Adrenal gland (tissue), 12 donors: ENCODE results near the gene SH3BGRL3. TPM values are rescaled to one million over a fixed set of nuclear protein-coding genes. Genes with fewer than 3 reads are reported as not detected.
"Not testable (repeated sequence)": the region's sequence is repeated elsewhere in the genome, so short reads cannot be mapped to it uniquely, and the experiment has no call there.

Experiments
- DNase-seq, 7 donors: peaks; one replicate each; pipeline ENCODE4 v3.0.0-alpha.2; 2019 to 2020
- H3K27ac ChIP-seq, 5 donors: fragments of 200-600 bp; sonication (generic) in 4 of 5; 1 replicate in 3 of 5; 2 replicates in 2 of 5; pipeline versions ENCODE4 v1.5.1 to v1.8.0; 2016 to 2020; ENCODE audit warnings: mild to moderate bottlenecking in 1 of 5
- H3K27me3 ChIP-seq: fragments of 200-600 bp; 2 replicates; pipeline ENCODE4 v1.8.0; 2021
- H3K36me3 ChIP-seq, 2 donors: fragments of 200-600 bp; replicated peaks in 1 of 2; 1 replicate in 1 of 2; 2 replicates in 1 of 2; pipeline versions ENCODE4 v1.5.1 to v1.8.0; 2018 to 2022
- H3K4me1 ChIP-seq, 2 donors: fragments of 200-600 bp; replicated peaks in 1 of 2; 1 replicate in 1 of 2; 2 replicates in 1 of 2; pipeline versions ENCODE4 v1.5.1 to v1.8.0; 2018 to 2021
- H3K4me3 ChIP-seq, 4 donors: fragments of 200-600 bp; sonication (generic) in 3 of 4; one replicate each; pipeline ENCODE4 v1.5.1; 2016 to 2018
- H3K9me3 ChIP-seq, 3 donors: fragments of 200-600 bp; sonication (generic) in 1 of 3; replicated peaks in 1 of 3; 1 replicate in 2 of 3; 2 replicates in 1 of 3; pipeline versions ENCODE4 v1.5.1 to v1.8.0; 2016 to 2021
- CTCF ChIP-seq, 6 experiments: fragments of 450-650 bp in 4 of 6; fragments of 200-600 bp in 2 of 6; sonication (generic) in 1 of 6; IDR thresholded peaks; 1 replicate in 5 of 6; 2 replicates in 1 of 6; pipeline versions ENCODE4 v1.5.1 to v1.8.0; 2016 to 2021; ENCODE audit warnings: antibody characterized with exemption in 6 of 6, mild to moderate bottlenecking in 2 of 6, moderate library complexity in 1 of 6
- POLR2A ChIP-seq, 2 donors: fragments of 450-650 bp; IDR thresholded peaks; one replicate each; pipeline ENCODE4 v1.6.1; 2017; ENCODE audit warnings: antibody characterized with exemption in 2 of 2, mild to moderate bottlenecking in 2 of 2, moderate library complexity in 1 of 2
- WGBS, 4 donors: extraction: QIAGEN DNeasy Blood & Tissue Kit in 2 of 4; methylation state at CpG; one replicate each; pipeline versions ENCODE4 v1.1.5 to v1.1.7; 2013 to 2017; 5-methylcytosine and 5-hydroxymethylcytosine counted together
- intact Hi-C, 2 donors: fragments of 100-400 bp; cut with DNase I; formaldehyde crosslinking; loops; one replicate each; pipeline versions ENCODE4 v1.14.1 to v1.15.0; 2022 to 2023
- polyA plus RNA-seq, 3 donors: library from polyadenylated mRNA; stranded (reverse); fragments of 200-250 nt in 2 of 3; fragments of 350-450 nt in 1 of 3; fragmentation: Illumina TruSeq in 1 of 3; extraction: RNeasy Lipid Tissue Mini Kit (QIAGEN cat#74804) in 1 of 3; gene quantifications; one replicate each; pipeline ENCODE4 v1.2.3, GENCODE V29; 2013 to 2014
- total RNA-seq, 9 donors: library from RNA; depleted of rRNA in 4 of 9; stranded (reverse); fragments of >200 nt in 4 of 9; fragments of 120-200 nt in 1 of 9; fragmentation: NEBNext Ultra II Directional in 1 of 9; extraction: Animal tissue kit (Norgen Biotek cat#: 25700) in 1 of 9; gene quantifications; one replicate each; pipeline versions ENCODE4 v1.1.0 to v1.2.4, GENCODE V29; 2013 to 2023
- donor health status: healthy with polysubstance abuse.
- donor health status: Bipolar disorder and iron deficiency.
- donor health status: DM: yes; HTN: yes; CAD: no.
- donor health status: DM: no; HTN: no; CAD: no.
- donor health status: DM: no; HTN: no; CAD: no.
- donor health status: DM: yes; HTN: yes; CAD: no.

Gene SH3BGRL3
- total and polyA plus RNA-seq, 12 donors, result 21.0 to 350 (median 92.8) TPM

GRCh38 chr1:26302733-26303405 lies 23.0 kb downstream of the SH3BGRL3 start:
- no peak for TF ChIP-seq POLR2A (IDR thresholded peaks at IDR 0.05)
- H3K4me1 ChIP-seq, result peaks cover 4 to 9% of the 10 kb centered on the region in 2 donors
- DNase-seq, result no peak
- 66 to 80% (median 75%) methylated on average over 5 to 8 of the region's 8 CpGs for WGBS, 4 donors
- H3K4me3 ChIP-seq, result no peak overlapping the region
- intact Hi-C loops, result no loop called here
- no peaks in the 10 kb centered on the region for H3K9me3 ChIP-seq
- no peaks in the 10 kb centered on the region for H3K27me3 ChIP-seq
- H3K27ac ChIP-seq, result no peak overlapping the region
- H3K36me3 ChIP-seq, result no peaks in the 10 kb centered on the region

GRCh38 chr1:26305667-26306289 lies 25.9 kb downstream of the SH3BGRL3 start:
- H3K4me3 ChIP-seq, result peak overlapping the region; percentile 9 to 75 (median 46)
- no peaks in the 10 kb centered on the region for H3K36me3 ChIP-seq
- no peaks in the 10 kb centered on the region for H3K27me3 ChIP-seq
- H3K27ac ChIP-seq, result peak overlapping the region in 2 of 5 donors; percentile 50 to 63
- intact Hi-C loops, result no loop called here
- no peaks in the 10 kb centered on the region for H3K9me3 ChIP-seq
- no peak for DNase-seq
- H3K4me1 ChIP-seq, result peaks cover 4 to 9% of the 10 kb centered on the region in 2 donors
- TF ChIP-seq CTCF (IDR thresholded peaks at IDR 0.05) (no peak), POLR2A (IDR thresholded peaks at IDR 0.05) (no peak)
- WGBS, 4 donors, result 26 to 38% (median 30%) methylated on average over 8 of the region's 8 CpGs

- TF ChIP-seq POLR2A (IDR thresholded peaks at IDR 0.05), result no peak
- no peak for TF ChIP-seq CTCF (IDR thresholded peaks at IDR 0.05)
- H3K27me3 ChIP-seq, result no peaks in the 10 kb centered on the region
- 1 to 3% (median 2%) methylated on average over 20 to 51 of the region's 51 CpGs for WGBS, 4 donors
- peak; percentile 93 to 98 (median 96) for DNase-seq
- H3K36me3 ChIP-seq, result no peaks in the 10 kb centered on the region
- no peaks in the 10 kb centered on the region for H3K9me3 ChIP-seq
- peak within 1 kb of the TSS; percentile 9 to 75 (median 46) for H3K4me3 ChIP-seq
- H3K27ac ChIP-seq, result peak within 1 kb of the TSS in 2 of 5 donors; percentile 50 to 63
- H3K4me1 ChIP-seq, result peaks cover 4 to 9% of the 10 kb centered on the region in 2 donors
- intact Hi-C loops, result no loop called here
These were observed 26.7 kb downstream of the SH3BGRL3 start, which contains the start of gene UBXN11 for GRCh38 chr1:26306290-26307229. Gene UBXN11, minus strand, starts transcription at chr1:26306636. Its CDS starts 3,753 bp downstream, at chr1:26302883.

- TF ChIP-seq CTCF (IDR thresholded peaks at IDR 0.05) (no peak), POLR2A (IDR thresholded peaks at IDR 0.05) (no peak)
- no peak for DNase-seq
- H3K4me1 ChIP-seq, result peaks cover 4 to 9% of the 10 kb centered on the region in 2 donors
- 36 to 48% (median 45%) methylated on average over 6 of the region's 6 CpGs for WGBS, 4 donors
- H3K27ac ChIP-seq, result peak overlapping the region in 1 of 5 donors; percentile 63
- no peak overlapping the region for H3K4me3 ChIP-seq
- no peaks in the 10 kb centered on the region for H3K9me3 ChIP-seq
- H3K27me3 ChIP-seq, result no peaks in the 10 kb centered on the region
- no peaks in the 10 kb centered on the region for H3K36me3 ChIP-seq
- intact Hi-C loops, result no loop called here
These were observed 27.5 kb downstream of the SH3BGRL3 start for GRCh38 chr1:26307363-26307781.

- H3K4me3 ChIP-seq, H3K27ac ChIP-seq: not testable (repeated sequence)
These were observed 28.3 kb downstream of the SH3BGRL3 start for GRCh38 chr1:26307966-26308899.

More at GRCh38 chr1:26307966-26308899, 28.3 kb downstream of the SH3BGRL3 start:
- H3K4me1 ChIP-seq, H3K9me3 ChIP-seq, H3K27me3 ChIP-seq, intact Hi-C loops, H3K36me3 ChIP-seq, DNase-seq: not testable (repeated sequence)
- WGBS, 4 donors, result 79 to 81% (median 80%) methylated on average over 21 of the region's 21 CpGs
